ENCODE results near the gene DNALI1.
"Not testable (repeated sequence)": the region's sequence is repeated elsewhere in the genome, so short reads cannot be mapped to it uniquely, and the experiment has no call there.

Gene DNALI1

GRCh38 chr1:37558411-37558810 is 1.7 kb downstream of the DNALI1 start:
- TF ChIP-seq OSR1 (CRISPR knock-in tag; IDR thresholded peaks at IDR 0.05) (no peak), ZFP30 (CRISPR knock-in tag; IDR thresholded peaks at IDR 0.05) (no peak), CSDC2 (CRISPR knock-in tag; IDR thresholded peaks at IDR 0.05) (no peak), TSHZ2 (CRISPR knock-in tag; IDR thresholded peaks at IDR 0.05) (no peak), ZNF565 (CRISPR knock-in tag; conservative IDR thresholded peaks at IDR 0.05; ENCODE audit: low read depth) (no peak), CREB5 (CRISPR knock-in tag; IDR thresholded peaks at IDR 0.05; ENCODE audit: low read depth) (no peak), SNAI2 (CRISPR knock-in tag; IDR thresholded peaks at IDR 0.05) (no peak), ZNF70 (CRISPR knock-in tag; IDR thresholded peaks at IDR 0.05) (no peak), ZC3H10 (CRISPR knock-in tag; IDR thresholded peaks at IDR 0.05) (no peak), GLIS3 (CRISPR knock-in tag; IDR thresholded peaks at IDR 0.05) (no peak), ISL1 (CRISPR knock-in tag; IDR thresholded peaks at IDR 0.05) (no peak), ARNTL (CRISPR knock-in tag; IDR thresholded peaks at IDR 0.05; ENCODE audit: borderline replicate concordance, low read depth) (no peak), BACH2 (CRISPR knock-in tag; IDR thresholded peaks at IDR 0.05; ENCODE audit: borderline replicate concordance) (no peak), ESRRG (CRISPR knock-in tag; IDR thresholded peaks at IDR 0.05) (no peak), TOX (CRISPR knock-in tag; IDR thresholded peaks at IDR 0.05; ENCODE audit: borderline replicate concordance) (no peak)
- TF ChIP-seq, protein P1, sequence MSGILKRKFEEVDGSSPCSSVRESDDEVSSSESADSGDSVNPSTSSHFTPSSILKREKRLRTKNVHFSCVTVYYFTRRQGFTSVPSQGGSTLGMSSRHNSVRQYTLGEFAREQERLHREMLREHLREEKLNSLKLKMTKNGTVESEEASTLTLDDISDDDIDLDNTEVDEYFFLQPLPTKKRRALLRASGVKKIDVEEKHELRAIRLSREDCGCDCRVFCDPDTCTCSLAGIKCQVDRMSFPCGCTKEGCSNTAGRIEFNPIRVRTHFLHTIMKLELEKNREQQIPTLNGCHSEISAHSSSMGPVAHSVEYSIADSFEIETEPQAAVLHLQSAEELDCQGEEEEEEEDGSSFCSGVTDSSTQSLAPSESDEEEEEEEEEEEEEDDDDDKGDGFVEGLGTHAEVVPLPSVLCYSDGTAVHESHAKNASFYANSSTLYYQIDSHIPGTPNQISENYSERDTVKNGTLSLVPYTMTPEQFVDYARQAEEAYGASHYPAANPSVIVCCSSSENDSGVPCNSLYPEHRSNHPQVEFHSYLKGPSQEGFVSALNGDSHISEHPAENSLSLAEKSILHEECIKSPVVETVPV (CRISPR knock-in tag; IDR thresholded peaks at IDR 0.05): no peak
- TF ChIP-seq, protein P2, sequence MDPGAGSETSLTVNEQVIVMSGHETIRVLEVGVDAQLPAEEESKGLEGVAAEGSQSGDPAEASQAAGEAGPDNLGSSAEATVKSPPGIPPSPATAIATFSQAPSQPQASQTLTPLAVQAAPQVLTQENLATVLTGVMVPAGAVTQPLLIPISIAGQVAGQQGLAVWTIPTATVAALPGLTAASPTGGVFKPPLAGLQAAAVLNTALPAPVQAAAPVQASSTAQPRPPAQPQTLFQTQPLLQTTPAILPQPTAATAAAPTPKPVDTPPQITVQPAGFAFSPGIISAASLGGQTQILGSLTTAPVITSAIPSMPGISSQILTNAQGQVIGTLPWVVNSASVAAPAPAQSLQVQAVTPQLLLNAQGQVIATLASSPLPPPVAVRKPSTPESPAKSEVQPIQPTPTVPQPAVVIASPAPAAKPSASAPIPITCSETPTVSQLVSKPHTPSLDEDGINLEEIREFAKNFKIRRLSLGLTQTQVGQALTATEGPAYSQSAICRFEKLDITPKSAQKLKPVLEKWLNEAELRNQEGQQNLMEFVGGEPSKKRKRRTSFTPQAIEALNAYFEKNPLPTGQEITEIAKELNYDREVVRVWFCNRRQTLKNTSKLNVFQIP (CRISPR knock-in tag; IDR thresholded peaks at IDR 0.05; ENCODE audit: borderline replicate concordance, low read depth): no peak
- TF ChIP-seq, protein P3, sequence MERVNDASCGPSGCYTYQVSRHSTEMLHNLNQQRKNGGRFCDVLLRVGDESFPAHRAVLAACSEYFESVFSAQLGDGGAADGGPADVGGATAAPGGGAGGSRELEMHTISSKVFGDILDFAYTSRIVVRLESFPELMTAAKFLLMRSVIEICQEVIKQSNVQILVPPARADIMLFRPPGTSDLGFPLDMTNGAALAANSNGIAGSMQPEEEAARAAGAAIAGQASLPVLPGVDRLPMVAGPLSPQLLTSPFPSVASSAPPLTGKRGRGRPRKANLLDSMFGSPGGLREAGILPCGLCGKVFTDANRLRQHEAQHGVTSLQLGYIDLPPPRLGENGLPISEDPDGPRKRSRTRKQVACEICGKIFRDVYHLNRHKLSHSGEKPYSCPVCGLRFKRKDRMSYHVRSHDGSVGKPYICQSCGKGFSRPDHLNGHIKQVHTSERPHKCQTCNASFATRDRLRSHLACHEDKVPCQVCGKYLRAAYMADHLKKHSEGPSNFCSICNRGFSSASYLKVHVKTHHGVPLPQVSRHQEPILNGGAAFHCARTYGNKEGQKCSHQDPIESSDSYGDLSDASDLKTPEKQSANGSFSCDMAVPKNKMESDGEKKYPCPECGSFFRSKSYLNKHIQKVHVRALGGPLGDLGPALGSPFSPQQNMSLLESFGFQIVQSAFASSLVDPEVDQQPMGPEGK (CRISPR knock-in tag; IDR thresholded peaks at IDR 0.05; ENCODE audit: borderline replicate concordance): no peak
- ATAC-seq: no peak

DNA sequence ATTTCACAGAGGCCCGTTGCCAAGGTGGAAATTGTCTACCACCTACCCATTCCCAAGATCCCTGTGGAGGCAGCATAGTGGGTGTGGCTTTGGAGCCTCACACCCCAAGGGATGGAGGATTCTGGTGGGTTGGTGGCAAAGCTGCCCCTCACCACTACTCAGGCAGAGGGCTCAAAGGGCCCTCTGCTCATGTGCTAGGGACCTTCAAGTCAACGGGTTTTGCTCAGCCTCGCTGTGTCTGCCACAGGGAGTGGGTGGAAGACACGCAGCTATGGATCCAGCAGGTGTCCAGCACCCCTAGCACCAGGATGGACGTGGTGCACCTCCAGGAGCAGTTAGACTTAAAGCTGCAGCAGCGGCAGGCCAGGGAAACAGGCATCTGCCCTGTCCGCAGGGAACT is 2.3 kb downstream of the DNALI1 start:
- ATAC-seq: no peak
- no peak for TF ChIP-seq PPARA (CRISPR knock-in tag; IDR thresholded peaks at IDR 0.05; ENCODE audit: borderline replicate concordance)
- no peak for TF ChIP-seq ZNF8 (CRISPR knock-in tag; IDR thresholded peaks at IDR 0.05)
- TF ChIP-seq, protein P3 (CRISPR knock-in tag; IDR thresholded peaks at IDR 0.05; ENCODE audit: borderline replicate concordance): no peak
- TF ChIP-seq TSHZ2 (CRISPR knock-in tag; IDR thresholded peaks at IDR 0.05): no peak
- no peak for TF ChIP-seq BACH2 (CRISPR knock-in tag; IDR thresholded peaks at IDR 0.05; ENCODE audit: borderline replicate concordance)
- TF ChIP-seq, protein P1 (CRISPR knock-in tag; IDR thresholded peaks at IDR 0.05): no peak
- no peak for TF ChIP-seq ZFP3 (CRISPR knock-in tag; IDR thresholded peaks at IDR 0.05)
- TF ChIP-seq ESRRG (CRISPR knock-in tag; IDR thresholded peaks at IDR 0.05): no peak
- no peak for TF ChIP-seq ARNTL (CRISPR knock-in tag; IDR thresholded peaks at IDR 0.05; ENCODE audit: borderline replicate concordance, low read depth)
- TF ChIP-seq ISL1 (CRISPR knock-in tag; IDR thresholded peaks at IDR 0.05): no peak
- TF ChIP-seq ZNF565 (CRISPR knock-in tag; conservative IDR thresholded peaks at IDR 0.05; ENCODE audit: low read depth): no peak
- TF ChIP-seq ZNF70 (CRISPR knock-in tag; IDR thresholded peaks at IDR 0.05): no peak

GRCh38 chr1:37559957-37560379 is 3.2 kb downstream of the DNALI1 start:
- ATAC-seq: not testable (repeated sequence)

Measured in SK-N-SH treated with all-trans-retinoic acid at 6 μM for 48 hours (cell line).